ENCODE measurements around the gene ZSCAN21. TPM values are rescaled to one million over a fixed set of nuclear protein-coding genes. Genes with fewer than 3 reads are reported as not detected.

The ZSCAN21 gene
- total and polyA plus RNA-seq, 2 of the 4 experiments (the other 2 are of a cell fraction), result 11.5 to 13.3 TPM

- Histone ChIP-seq H4K5ac (ENCODE audit: low read depth, low read length) (0 out of 2 replicates have a peak overlapping the region, but pooled peaks have one; percentile 10), H4K91ac (ENCODE audit: insufficient read depth, low read depth, low read length) (no peak overlapping the region), H3K36me3 (ENCODE audit: control insufficient read depth, insufficient read depth, low read length) (peaks cover 50% of the 10 kb centered on the region), H3K4me3 (ENCODE audit: insufficient read depth, low read depth, low read length) (no peak overlapping the region), H3K14ac (replicated peaks; ENCODE audit: low read depth, low read length) (0 out of 2 replicates have a peak overlapping the region, but pooled peaks have one; percentile 19), H3K56ac (ENCODE audit: extremely low read depth, insufficient read depth, low read length) (no peak overlapping the region), H2BK20ac (ENCODE audit: low read depth, low read length) (no peak overlapping the region; the same call in none of the 2 replicates), H3K9me3 (ENCODE audit: control insufficient read depth, insufficient read depth, low read length) (no peaks in the 10 kb centered on the region), H3K4me1 (ENCODE audit: control insufficient read depth, insufficient read depth, low read length) (peaks cover 16% of the 10 kb centered on the region), H3K9me1 (ENCODE audit: insufficient read depth, low read length) (peaks cover 13% of the 10 kb centered on the region), H2AK9ac (replicated peaks; ENCODE audit: low read depth, low read length, poor library complexity) (peak overlapping the region; percentile 60), H3K4me2 (ENCODE audit: low read depth, low read length) (no peak overlapping the region), H3K4ac (ENCODE audit: low read depth, low read length) (peak overlapping the region; percentile 69), H4K20me1 (ENCODE audit: insufficient read depth, low read length) (peaks cover 15% of the 10 kb centered on the region), H3K23ac (ENCODE audit: low read depth, low read length) (peak overlapping the region; percentile 63), H2AK5ac (ENCODE audit: low read depth, low read length) (peak overlapping the region; percentile 87), H2AFZ (replicated peaks; ENCODE audit: low read length, poor library complexity) (peak overlapping the region; percentile 5), H2BK5ac (ENCODE audit: low read depth, low read length, poor library complexity, severe bottlenecking) (peak overlapping the region; percentile 44), H3K27me3 (ENCODE audit: control insufficient read depth, insufficient read depth, low read length) (no peaks in the 10 kb centered on the region), H2BK120ac (ENCODE audit: low read depth, low read length) (peak overlapping the region; percentile 14; the same call in 1 of the 2 replicates), H3K18ac (ENCODE audit: low read depth, low read length) (no peak overlapping the region), H4K8ac (ENCODE audit: low read depth in 2 of 2, low read length in 2 of 2) (peak overlapping the region in 1 of 2 experiments; percentile 36; a peak in 1 of 4 replicates), H2BK15ac (ENCODE audit: low read depth, low read length) (no peak overlapping the region; the same call in 2 of the 3 replicates), H3K27ac (ENCODE audit: insufficient read depth, low read length) (peak overlapping the region; percentile 38), H3K9ac (ENCODE audit: low read depth, low read length) (no peak overlapping the region), H3K79me1 (ENCODE audit: low read depth in 1 of 2, low read length in 2 of 2) (peaks cover 32 to 66% of the 10 kb centered on the region in 2 experiments)
- in situ Hi-C loops (cut with MboI; ENCODE audit: low sequenced_read_pairs), result no loop called here
- dilution Hi-C loops (cut with HindIII; ENCODE audit: low sequenced_read_pairs, unreplicated experiment), result no loop called here
- no peak for ATAC-seq (ENCODE audit: low read depth)
- CTCF ChIA-PET, result interaction anchor here (1.6 kb wide), 1 partner anchor 10 kb away, joined by 5 read pairs; no protein-coding TSS in a partner anchor
- POLR2A ChIA-PET (ENCODE audit: unreplicated experiment), result interaction anchor here (0.5 to 0.7 kb wide), 2 partner anchors 21 to 125 kb away, joined by 3 to 8 read pairs; no protein-coding TSS in a partner anchor
- no peak for DNase-seq
- BruUV-seq (replicated peaks), result no TSS peak
- no CpG with 5 or more reads among the region's 14 CpGs for WGBS, 2 experiments (ENCODE audit: extremely low coverage in 2 of 2, insufficient read length in 1 of 2)
- intact Hi-C loops (cut with micrococcal nuclease), result loop anchor here (1.0 kb wide), 1 partner anchor 10 kb away; no protein-coding TSS in a partner anchor
- TF ChIP-seq CEBPB (IDR thresholded peaks at IDR 0.05; ENCODE audit: low read depth, low read length) (no peak), CHD1 (IDR thresholded peaks at IDR 0.05; ENCODE audit: low read depth, low read length) (no peak), MAZ (IDR thresholded peaks at IDR 0.05; ENCODE audit: borderline replicate concordance, low read depth, low read length) (no peak), RCOR1 (IDR thresholded peaks at IDR 0.05; ENCODE audit: insufficient replicate concordance, low read length) (no peak), FOS (IDR thresholded peaks at IDR 0.05; ENCODE audit: low read depth, low read length) (no peak), CTCF (conservative IDR thresholded peaks at IDR 0.05; ENCODE audit: low read depth, low read length) (no peak), SMC3 (IDR thresholded peaks at IDR 0.05; ENCODE audit: low read depth, low read length) (no peak), RFX5 (IDR thresholded peaks at IDR 0.05; ENCODE audit: low read depth, low read length) (no peak), MXI1 (IDR thresholded peaks at IDR 0.05; ENCODE audit: borderline replicate concordance, low read depth, low read length) (no peak), POLR2A (IDR thresholded peaks at IDR 0.05; ENCODE audit: low read depth, low read length) (no peak), RAD21 (IDR thresholded peaks at IDR 0.05; ENCODE audit: low read length) (no peak), BHLHE40 (IDR thresholded peaks at IDR 0.05; ENCODE audit: low read depth, low read length) (no peak), USF2 (IDR thresholded peaks at IDR 0.05; ENCODE audit: low read depth, low read length) (no peak)
Measured at GRCh38 chr7:100090527-100091410, 41.2 kb downstream of the ZSCAN21 start.

Measured in IMR-90 (cell line).